GM19397 (cell line): ENCODE measurements around the gene C9orf152.
"Not testable (repeated sequence)": the region's sequence is repeated elsewhere in the genome, so short reads cannot be mapped to it uniquely, and the experiment has no call there.

Source experiments
- ATAC-seq: cut with Tn5 transposase; IDR thresholded peaks from one replicate; pipeline ENCODE4 v1.9.1; 2021; ENCODE audit warnings: mild to moderate bottlenecking, moderate library complexity; ENCODE audit not compliant: unreplicated experiment

C9orf152 gene, protein sequence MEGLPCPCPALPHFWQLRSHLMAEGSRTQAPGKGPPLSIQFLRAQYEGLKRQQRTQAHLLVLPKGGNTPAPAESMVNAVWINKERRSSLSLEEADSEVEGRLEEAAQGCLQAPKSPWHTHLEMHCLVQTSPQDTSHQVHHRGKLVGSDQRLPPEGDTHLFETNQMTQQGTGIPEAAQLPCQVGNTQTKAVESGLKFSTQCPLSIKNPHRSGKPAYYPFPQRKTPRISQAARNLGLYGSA

DNA sequence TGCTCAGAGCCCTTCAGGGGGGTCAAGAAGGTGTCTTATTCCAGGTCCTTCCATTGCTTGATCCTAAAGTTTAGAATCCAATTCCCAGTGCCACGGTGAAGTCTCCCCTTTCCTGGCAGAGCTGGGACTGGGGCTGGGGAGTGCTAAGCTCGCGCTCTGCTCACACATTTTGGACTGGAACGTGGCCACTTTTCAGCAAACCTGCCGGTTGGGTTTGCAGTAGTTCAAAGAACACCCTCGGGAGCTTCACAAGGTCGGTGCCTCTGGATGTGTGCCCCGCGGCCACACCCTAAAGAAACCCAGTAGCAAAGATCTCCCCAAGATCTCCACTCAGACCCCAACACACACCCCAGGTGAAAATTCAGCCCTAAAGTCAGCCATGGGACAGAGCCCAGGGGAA, at the start of gene C9orf152:
TSS of gene C9orf152 (minus strand) at position 129 of the 400 bp plus-strand sequence. CDS start 580 bp downstream, outside the sequence.
- ATAC-seq, result no peak

DNA sequence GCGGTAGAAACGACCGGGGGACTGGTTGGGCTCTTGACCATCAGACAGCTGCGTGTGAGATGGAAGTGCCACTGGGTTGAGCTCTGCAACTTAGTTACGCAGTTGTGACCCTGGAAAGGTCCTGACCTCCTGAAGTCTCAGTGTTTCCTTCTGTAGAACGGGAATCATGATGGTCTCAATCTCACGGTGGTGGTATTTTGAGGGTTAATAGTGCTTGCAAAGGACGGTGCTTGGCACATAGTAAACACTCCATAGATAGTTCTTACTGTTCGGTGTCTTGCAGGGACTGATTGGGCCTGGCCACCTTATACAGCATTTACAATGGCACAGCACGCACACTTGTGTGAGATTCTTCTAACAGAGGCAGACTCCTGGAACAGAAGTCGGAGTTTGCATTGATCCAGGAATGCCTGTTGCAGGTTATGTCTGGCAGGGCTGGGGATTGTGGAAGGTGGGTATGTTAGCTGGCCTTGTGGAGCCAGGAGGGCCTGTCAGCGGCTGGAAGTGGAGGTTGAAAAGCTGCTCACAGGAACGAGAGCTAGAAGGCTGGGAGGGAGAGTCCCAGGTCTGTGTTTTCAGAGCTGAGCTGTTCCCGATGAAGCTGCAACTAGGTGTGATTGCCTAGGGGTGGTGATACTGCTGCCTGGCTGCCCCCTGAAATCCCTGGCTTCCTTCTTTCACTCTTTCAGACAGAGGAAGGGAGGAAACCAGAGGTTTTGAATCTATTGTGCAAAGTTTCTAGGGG, 49.3 kb upstream of the C9orf152 start:
- ATAC-seq, result no peak

DNA sequence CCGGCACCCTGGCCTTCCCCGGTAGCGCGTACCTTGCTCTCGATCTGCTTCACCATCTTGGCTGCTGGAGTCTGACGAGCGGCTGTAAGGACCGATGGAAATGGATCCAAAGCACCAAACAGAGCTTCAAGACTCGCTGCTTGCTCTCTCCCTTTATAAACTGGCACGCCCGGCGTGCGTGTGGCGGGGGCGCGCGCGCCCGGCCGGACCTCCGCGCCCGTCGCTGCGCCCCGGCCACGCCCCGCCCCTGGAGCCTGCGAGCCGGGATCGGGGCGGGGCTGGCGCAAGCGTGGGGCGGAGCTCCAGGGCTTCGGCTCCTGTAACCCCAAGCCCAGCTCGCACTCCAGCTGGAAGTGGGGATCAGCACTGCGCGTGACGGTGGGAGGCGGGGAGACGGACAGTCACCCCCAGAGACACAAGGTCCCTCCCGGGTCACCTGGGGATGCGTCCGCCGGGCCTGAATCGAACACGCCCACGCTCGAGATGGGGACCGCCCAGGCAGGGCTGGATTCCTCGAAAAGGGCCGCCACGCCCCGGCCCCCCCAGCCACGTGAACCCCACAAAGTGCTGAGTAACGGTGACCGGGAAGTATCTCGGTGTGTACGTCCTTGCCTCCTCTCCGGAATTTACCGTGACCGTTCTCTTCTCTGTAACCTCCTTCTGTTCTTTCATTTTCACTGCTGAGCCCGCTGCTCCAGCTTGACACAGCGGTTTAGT, 48.6 kb upstream of the C9orf152 start, which contains the start of gene TXN:
TSS of gene TXN (minus strand) at position 128 of the 717 bp plus-strand sequence. CDS start at position 56, 72 bp downstream.
- peak; percentile 72 for ATAC-seq

DNA sequence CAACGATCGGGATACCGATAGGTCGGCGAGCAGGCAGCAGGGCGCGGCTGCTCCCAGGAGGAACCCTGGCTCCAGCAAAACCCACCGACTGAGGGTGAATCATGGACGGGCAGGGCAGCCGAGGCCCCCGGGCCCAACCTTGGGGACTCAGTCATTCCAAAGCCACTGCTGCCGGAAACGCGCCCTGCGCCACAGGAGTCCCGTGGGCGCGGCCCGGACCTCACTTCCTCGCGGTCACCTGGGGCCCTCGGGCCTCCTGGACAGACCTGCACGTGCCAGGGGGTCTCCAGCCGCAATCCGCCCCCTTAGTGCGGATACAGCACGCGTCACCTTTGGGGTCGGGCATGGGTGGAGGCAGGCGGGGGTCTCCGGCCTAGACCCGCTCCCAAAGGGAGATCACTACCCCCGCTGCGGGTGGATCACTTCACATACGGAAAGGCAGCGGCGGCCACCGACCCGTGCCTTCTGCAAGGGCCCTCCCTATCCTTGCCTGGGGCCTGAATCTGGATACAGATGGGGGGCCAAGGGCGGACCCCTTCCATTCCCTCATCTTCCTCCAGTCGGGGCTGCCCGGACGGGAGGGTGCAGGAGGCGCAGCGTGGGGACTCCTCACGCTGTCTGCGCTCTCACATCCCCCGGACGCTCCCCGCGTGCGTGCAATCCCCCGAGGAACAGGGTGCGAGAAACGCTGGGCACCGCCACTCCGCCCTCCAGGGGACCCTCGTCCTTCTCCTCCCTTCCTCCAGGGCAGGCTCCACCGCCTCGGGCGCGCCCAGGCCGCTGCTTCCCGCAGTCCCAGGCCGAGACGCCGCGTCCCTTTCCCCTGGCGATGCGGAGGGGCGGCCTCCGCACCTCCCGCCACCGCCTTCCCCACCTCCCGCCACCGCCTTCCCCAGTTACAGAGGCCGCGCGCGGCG, 47.8 kb upstream of the C9orf152 start:
- peak; percentile 28 for ATAC-seq

DNA sequence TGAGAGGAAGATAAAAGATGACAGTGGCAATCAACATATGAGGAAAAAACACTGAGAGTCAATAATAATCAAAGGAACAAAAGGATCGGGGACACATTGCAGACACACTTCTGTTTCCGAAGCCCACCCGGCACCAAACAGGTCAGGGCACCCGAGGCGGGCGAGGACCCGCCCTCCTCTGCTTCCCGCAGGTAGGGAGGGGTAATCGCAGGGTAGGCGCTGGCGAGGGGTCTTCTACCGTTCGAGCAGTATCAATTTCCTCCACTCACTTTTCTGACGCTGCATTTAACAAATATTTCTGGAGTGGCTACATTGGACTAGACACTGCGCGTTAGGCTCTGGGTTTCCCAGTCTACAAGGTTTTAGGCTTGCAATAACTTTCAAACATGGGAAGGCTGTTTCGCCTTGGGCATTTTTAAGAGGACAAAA, 47.1 kb upstream of the C9orf152 start:
- no peak for ATAC-seq

DNA sequence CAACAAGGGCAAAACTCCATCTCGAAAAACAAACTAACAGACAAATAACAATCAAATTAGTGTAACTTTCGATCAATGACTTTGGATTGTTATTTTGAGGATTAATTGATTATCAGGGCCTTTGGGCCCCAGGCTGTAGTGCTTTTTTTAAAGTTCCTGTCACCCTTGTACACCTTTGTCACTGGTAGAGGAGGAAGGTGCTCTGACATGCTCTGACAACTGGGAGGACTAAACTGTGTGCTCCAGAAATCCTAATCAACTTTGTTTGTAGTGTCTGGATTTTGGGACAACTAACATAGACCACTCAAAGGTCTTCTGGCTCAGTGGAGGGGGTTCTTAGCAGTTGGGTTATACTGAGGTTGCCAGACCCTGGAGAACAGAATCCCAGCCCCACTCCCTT, 46.5 kb upstream of the C9orf152 start:
- ATAC-seq, result no peak

DNA sequence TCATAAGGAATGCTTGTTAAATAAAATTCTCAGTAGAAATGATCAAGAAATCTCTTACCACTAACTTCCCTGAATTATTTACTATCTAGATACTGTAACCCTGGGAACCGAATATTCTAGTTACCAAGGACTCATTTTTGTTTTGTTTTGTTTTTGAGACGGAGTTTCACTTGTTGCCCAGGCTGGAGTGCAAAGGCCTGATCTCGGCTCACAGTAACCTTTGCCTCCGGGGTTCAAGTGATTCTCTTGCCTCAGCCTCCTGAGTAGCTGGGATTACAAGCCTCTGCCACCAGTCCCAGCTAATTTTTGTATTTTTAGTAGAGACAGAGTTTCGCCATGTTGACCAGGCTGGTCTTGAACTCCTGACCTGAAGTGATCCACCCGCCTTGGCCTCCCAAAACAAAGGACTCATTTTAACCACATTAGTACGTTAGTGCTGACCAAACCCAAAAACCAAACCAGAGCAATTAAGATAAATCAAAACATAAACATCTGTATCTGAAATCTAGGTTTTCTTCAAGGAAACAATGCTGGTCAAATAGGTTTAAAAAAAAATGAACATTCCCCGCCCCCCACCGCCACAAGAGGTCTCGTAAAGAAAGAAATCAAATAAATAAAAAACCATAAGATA, 44.7 kb upstream of the C9orf152 start:
- ATAC-seq, result no peak

DNA sequence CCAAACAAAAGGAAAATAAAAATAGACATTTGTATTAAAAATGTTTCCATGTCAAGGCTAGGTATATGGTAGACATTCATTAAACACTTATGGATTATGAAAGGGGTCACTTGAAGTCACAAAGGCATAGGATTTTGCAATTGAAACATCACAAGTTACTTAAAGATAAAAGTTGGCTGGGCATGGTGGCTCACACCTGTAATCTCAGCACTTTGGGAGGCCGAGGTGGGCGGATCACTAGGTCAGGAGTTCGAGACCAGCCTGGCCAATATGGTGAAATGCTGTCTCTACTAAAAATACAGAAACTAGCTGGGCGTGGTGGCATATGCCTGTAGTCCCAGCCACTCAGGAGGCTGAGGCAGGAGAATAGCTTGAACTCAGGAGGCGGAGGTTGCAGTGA, 43.8 kb upstream of the C9orf152 start:
- ATAC-seq, result not testable (repeated sequence)

DNA sequence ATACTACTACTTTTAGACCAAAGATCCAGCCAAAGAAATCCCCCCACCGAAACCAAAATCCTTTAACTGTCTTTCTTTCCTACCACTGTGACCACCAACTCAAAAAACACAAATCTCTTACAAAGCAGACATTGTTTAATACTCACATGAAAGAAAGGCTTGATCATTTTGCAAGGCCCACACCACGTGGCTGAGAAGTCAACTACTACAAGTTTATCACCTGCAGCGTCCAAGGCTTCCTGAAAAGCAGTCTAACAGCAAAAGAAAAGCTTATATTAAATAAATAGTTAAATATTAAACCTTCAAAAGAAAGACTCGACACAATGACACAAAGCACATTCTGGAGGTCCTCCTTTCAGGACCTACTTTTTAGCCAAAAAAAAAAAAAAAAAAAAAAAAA, 43.3 kb upstream of the C9orf152 start:
- ATAC-seq, result no peak

DNA sequence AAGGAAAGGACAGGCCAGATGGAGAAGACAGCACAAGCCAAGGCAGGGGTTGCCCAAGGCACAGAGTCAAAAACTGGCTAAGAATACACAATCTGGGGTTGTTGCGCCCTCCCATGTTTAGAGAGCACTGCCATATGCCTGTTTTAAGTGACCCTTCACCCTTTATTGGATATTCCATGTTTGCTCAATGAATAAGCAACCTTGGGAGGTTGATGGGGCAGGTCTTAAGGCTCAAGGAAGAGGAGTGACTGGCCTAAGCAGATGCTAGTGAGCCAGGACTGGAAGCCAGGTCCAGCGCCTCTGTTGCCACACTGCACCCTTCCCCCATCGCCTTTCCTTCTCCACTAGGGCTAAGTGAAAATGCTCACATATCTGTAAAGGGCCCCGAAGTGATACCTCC, 41.6 kb upstream of the C9orf152 start:
- no peak for ATAC-seq

DNA sequence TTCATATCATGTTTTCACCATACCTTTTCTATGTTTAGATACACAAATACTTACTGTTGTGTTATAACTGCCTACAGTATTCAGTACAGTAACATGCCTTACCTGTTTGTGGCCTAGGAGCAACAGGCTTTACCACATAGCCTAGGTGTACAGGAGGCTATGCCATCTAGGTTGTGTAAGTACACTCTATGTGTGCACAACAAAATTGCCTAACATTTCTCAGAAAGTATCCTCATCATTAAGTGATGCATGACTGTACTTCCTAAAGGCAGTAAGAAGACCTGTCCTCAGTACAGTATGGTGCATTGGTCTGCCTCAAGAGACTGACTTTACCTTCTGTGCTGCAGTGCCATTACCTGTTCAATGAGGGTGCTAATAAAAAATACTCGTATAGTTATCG, 40.4 kb upstream of the C9orf152 start:
- ATAC-seq, result no peak

DNA sequence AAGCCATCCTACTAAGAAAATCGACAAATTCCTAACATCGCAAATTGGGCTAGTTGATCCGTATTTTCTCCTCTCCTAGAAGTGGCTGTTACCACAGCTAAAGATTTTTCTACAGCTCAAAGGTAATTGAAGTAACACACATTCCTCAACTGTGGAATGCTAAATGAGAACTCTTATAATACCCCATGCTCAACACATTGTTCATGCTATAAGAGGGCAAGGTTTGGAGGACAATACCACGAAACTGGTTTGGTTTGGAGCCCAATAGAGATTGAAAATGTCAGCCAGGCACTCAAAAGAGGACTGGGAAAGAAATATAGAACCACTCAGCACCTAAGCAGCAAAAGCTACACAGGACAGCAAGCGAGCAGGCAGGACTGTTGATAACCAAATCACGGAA, 38.3 kb upstream of the C9orf152 start:
- no peak for ATAC-seq

DNA sequence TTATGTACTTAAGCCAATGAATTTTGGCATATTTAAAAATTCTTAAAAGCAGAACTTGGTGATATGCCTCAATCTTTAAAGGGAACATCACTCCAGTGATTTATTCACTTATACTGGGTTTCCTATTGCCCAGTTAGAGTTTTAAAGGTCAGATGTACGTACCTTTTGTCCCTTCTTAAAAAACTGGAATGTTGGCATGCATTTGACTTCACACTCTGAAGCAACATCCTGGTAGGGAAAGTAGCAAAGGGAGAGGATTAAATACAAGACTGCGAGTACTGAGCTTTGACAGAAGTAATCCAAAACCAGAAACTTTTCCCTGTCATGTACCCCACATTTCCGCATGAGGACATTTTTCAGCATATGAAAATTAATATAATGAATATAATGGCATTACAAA, 36.7 kb upstream of the C9orf152 start:
- ATAC-seq, result no peak

DNA sequence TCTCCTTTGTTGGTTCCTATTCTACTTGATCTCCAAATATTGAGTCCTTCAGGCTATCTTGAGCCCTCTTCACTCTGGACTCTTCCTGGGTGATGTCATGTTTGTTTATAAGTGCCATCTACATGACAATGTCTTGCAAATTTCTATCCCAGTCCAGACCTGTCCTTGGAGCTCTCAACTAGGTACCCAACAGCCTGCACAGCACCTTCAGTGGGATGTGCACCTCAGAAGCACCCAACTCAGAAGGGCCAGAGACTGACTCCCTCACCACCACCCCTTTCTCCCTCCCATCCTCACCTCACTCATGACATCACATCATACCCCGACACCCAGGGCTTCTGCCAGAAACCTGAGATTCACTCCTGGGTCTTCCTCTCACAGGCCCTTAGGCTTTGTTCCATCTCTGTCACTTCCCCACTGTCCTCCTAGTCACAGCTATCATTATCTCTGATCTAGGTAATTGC, 33.9 kb upstream of the C9orf152 start:
- no peak for ATAC-seq

DNA sequence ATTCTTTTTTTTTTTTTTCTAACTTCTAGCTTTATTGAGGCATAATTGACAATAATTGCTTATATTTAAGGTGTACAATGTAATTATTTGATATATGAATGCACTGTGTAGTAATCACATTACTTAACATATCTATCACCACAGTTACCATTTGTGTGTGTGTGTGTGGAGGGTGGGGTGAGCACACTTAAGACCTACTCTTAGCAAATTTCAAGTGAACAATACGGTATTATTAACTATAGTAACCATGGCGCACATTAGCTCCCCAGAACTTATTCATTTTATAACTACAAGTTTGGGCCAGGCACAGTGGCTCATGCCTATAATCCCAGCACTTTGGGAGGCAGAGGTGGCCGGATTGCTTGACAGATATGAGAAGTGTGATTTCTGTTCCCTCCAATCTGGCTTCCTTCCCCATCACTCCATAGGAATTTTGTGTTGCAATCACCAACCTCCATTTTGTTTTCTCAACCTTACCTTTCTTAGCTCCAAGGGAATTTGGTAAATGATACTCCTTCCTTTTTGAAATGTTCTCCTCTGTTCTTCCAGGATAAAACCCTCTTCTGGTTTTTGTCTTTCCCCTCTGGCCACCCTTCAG, 33.4 kb upstream of the C9orf152 start:
- no peak for ATAC-seq

DNA sequence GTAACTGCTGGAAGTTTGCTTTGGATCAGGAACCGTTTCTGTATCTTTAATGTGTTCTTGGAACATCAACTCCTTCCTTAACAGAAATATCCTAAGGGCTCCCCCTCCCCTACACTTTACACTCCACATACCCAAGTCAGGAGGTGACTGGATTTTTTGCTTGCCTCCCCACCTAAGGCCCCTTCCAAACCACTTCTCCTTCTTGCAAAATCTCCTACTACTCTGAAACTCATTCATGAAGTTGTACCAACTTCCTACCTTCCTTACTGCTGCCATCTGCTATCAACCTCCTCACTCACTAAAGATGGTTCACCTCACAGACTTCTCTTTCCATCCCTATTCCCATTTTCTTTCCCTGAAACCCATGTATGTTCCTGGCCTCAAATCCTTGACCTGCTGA, 32.2 kb upstream of the C9orf152 start:
- no peak for ATAC-seq

DNA sequence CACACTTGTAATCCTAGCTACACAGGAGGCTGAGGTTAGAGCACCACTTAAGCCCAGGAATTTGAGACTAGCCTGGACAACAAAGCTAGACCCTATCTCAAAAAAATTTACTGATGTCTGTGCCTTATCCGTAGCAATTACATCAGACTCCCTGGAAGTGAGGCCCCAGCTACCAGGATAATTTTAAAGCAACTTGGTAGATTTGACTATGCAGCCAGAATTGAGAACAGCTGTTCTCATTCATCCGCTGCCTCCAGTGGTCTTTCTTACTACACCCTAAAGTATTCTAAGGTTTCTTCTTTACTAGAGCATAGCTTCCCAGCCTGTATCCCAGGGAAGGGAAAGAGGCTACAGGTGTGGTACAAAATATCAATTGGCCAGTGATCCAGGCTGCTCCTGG, 20.4 kb upstream of the C9orf152 start:
- ATAC-seq, result no peak

DNA sequence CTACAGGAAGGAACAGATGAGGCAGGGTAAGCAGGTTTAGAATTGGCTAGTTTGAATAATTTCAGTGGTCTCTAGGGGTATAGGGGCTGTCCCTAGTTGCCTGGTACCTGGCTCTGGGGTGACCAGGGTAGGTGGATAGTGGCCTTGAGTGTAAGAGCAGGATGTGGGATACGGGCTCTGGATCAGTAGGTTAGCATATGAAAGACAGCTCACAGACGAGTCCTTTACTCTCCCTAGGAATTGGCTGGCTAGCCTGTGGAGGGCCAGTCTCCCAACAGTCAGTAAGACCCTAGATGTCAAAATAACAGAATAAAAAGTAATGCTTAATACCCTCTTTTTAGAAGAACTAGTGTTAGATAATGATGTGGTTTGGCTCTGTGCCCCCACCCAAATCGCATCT, 16.6 kb upstream of the C9orf152 start:
- no peak for ATAC-seq

DNA sequence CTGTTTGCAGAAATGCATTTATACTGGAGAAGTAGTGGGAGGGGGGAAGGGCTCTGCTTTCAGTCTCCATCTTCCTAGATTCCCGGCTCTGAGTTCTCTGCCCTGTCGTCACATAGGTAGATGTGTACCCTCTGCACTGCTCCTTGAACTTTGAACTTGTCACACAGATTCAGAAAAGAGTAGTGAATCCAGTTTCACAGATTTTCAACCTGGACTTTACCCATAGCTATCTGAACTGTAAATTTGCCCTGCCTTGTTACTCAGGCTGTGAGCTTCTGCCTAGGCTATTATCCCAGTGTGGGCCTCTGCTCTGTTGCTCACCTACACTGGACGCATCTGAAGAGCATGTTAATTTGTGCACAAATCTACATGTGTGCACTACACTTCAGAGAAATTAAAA, 12.8 kb upstream of the C9orf152 start:
- ATAC-seq, result no peak

DNA sequence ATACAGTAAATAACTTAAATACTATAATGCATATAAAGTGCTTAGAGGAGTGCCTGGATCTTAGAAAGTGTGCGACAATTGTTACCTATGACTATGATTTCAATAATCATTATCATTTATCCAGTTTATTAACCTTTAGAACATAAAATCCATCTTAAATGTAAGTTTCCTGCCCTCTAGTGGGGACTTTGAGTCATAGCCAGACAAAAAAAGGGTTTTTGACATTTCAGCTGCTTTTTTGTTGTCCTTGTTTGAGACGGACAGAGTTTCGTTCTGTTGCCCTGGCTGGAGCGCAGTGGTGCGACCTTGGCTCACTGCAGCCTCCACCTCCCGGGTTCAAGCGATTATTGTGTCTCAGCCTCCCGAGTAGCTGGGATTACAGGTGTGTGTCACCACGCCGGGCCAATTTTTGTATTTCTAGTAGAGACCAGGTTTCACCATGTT, 9.7 kb upstream of the C9orf152 start:
- no peak for ATAC-seq
